ENCODE measurements around the gene EXOC3L4.

The EXOC3L4 gene

GRCh38 chr14:103101257-103101962 lies 6.9 kb downstream of the EXOC3L4 start:
- no peak overlapping the region for H3K4me3 ChIP-seq (ENCODE audit: low read depth, low read length)
- TF ChIP-seq, protein P1, sequence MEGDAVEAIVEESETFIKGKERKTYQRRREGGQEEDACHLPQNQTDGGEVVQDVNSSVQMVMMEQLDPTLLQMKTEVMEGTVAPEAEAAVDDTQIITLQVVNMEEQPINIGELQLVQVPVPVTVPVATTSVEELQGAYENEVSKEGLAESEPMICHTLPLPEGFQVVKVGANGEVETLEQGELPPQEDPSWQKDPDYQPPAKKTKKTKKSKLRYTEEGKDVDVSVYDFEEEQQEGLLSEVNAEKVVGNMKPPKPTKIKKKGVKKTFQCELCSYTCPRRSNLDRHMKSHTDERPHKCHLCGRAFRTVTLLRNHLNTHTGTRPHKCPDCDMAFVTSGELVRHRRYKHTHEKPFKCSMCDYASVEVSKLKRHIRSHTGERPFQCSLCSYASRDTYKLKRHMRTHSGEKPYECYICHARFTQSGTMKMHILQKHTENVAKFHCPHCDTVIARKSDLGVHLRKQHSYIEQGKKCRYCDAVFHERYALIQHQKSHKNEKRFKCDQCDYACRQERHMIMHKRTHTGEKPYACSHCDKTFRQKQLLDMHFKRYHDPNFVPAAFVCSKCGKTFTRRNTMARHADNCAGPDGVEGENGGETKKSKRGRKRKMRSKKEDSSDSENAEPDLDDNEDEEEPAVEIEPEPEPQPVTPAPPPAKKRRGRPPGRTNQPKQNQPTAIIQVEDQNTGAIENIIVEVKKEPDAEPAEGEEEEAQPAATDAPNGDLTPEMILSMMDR (IDR thresholded peaks at IDR 0.05; ENCODE audit: low read depth, low read length) = no peak
- no peak for DNase-seq (ENCODE audit: low read depth, low spot score)
- in situ Hi-C loops (cut with HindIII; ENCODE audit: low sequenced_read_pairs) = no loop called here

DNA sequence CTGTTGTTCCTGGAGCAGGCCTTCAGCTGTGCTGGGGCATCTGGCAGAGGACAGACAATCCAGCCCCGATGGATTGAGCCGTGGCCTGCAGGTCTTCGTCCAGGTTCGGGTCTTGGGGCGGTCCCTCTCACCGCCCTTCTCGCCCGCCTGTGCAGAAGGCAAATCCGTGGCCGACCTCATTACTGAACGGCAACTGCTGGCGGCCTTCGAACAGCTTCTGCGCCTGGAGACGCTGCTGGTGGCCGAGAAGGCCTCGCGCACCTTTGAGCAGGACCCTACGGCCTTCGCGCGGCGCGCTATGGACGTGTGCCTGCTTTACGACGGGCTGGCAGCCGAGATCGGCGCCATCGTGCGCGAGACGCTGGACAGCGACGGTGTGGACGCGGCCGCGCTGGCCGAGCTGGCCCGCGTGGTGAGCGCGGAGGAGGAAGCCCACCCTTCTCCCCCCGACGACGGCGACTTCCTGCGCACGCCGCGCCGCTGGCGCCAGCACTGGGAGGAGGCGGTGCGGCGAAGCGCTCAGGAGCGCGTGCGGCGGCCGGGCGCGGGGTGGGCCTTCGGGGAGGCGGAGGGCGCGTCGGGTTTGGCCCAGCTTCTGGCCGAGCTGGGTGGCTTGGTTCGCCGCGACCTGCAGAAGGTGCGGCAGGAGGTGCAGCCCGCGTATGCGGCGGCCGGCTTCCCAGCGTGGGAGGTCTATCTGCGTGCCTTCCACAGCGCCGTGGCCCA lies 7.6 kb downstream of the EXOC3L4 start:
- in situ Hi-C loops (cut with HindIII; ENCODE audit: low sequenced_read_pairs) = no loop called here
- H3K4me3 ChIP-seq (ENCODE audit: low read depth, low read length) = no peak overlapping the region
- no peak for DNase-seq (ENCODE audit: low read depth, low spot score)
- TF ChIP-seq, protein P1 (IDR thresholded peaks at IDR 0.05; ENCODE audit: low read depth, low read length) = no peak

- TF ChIP-seq, protein P1 (IDR thresholded peaks at IDR 0.05; ENCODE audit: low read depth, low read length) = no peak
- no peak for DNase-seq (ENCODE audit: low read depth, low spot score)
- H3K4me3 ChIP-seq (ENCODE audit: low read depth, low read length) = no peak overlapping the region
- in situ Hi-C loops (cut with HindIII; ENCODE audit: low sequenced_read_pairs) = no loop called here
Measured at GRCh38 chr14:103102689-103103260, 8.2 kb downstream of the EXOC3L4 start.

DNA sequence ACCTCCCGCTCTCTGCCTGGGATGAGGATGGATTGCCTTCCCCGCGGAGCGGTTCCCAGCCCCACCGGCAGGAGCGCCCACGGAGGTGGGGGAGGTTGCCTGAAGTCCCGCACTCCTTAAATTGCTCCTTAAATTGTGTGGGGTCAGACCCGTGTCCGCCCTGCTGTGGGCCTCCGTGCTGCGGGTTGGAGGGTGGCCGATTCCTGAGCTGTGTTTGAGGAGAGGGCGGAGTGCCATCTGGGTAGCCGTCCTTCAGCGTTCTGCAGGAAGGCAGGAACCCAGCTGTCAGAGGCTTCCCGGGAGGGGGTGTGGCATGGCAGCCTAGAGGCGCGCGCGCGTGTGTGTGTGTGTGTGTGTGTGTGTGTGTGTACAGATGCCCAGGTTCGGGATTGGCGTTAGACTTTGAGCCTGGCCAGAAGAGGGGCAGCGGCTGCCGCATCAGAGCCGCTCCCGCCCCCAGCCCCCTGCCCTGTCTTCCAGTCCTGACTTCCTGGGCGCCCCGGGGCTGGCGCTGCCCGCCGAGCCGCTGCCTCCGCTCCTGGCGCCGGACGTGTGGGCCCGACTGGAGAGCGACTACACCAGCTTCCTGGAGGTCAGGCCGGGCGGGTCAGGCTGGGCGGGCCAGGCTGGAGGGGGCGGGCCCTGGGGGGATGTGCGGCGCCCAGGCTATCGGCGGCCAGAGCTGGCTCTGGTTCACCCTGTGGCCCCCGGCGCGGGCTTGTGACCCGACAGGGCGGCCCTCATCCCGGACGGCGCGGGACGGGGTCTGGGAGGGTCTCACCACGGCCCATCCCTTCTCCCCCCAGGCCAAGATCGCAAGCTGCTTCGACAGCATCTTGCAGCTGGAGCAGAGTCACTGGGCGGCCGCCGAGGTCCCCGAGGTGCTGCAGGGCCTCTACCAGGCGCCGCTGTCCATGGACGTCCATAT lies 9.2 kb downstream of the EXOC3L4 start:
- TF ChIP-seq, protein P1 (IDR thresholded peaks at IDR 0.05; ENCODE audit: low read depth, low read length) = peak; percentile 23
- DNase-seq (ENCODE audit: low read depth, low spot score) = no peak
- in situ Hi-C loops (cut with HindIII; ENCODE audit: low sequenced_read_pairs) = no loop called here
- no peak overlapping the region for H3K4me3 ChIP-seq (ENCODE audit: low read depth, low read length)

GRCh38 chr14:103104389-103104653 lies 9.8 kb downstream of the EXOC3L4 start:
- in situ Hi-C loops (cut with HindIII; ENCODE audit: low sequenced_read_pairs) = no loop called here
- no peak overlapping the region for H3K4me3 ChIP-seq (ENCODE audit: low read depth, low read length)
- TF ChIP-seq, protein P1 (IDR thresholded peaks at IDR 0.05; ENCODE audit: low read depth, low read length) = no peak
- DNase-seq (ENCODE audit: low read depth, low spot score) = no peak

Data from astrocyte of the spinal cord (primary cell).